Adipocyte (in vitro differentiated cells): Measurements from ENCODE around the gene RCBTB1.
A peak's percentile ranks its signal among the peaks of the same experiment; 100 is the strongest.
"Not testable (repeated sequence)": the region's sequence is repeated elsewhere in the genome, so short reads cannot be mapped to it uniquely, and the experiment has no call there.

Source experiments
- DNase-seq: peaks from one replicate; pipeline ENCODE4 v3.0.0-alpha.2; 2015; ENCODE audit warnings: low read depth
- H3K27me3 ChIP-seq: replicated peaks from 2 replicates; pipeline ENCODE4 v1.7.0; 2013; ENCODE audit warnings: mild to moderate bottlenecking, low read length, moderate library complexity; ENCODE audit not compliant: control insufficient read depth, insufficient read depth
- H3K36me3 ChIP-seq: 2 replicates; pipeline ENCODE4 v1.7.0; 2013; ENCODE audit warnings: low read length, mild to moderate bottlenecking, moderate library complexity; ENCODE audit not compliant: control insufficient read depth, insufficient read depth, severe bottlenecking
- H3K4me1 ChIP-seq: 2 replicates; pipeline ENCODE4 v1.7.0; 2013; ENCODE audit warnings: mild to moderate bottlenecking, low read length, moderate library complexity; ENCODE audit not compliant: control insufficient read depth, insufficient read depth
- H3K4me3 ChIP-seq: 2 replicates; pipeline ENCODE4 v1.7.0; 2013; ENCODE audit warnings: mild to moderate bottlenecking, low read length, moderate library complexity
- H3K9ac ChIP-seq: 2 replicates; pipeline ENCODE4 v1.7.0; 2013; ENCODE audit warnings: mild to moderate bottlenecking, low read length, moderate library complexity
- H3K9me3 ChIP-seq: 2 replicates; pipeline ENCODE4 v1.7.0; 2013; ENCODE audit warnings: mild to moderate bottlenecking, low read length, moderate library complexity; ENCODE audit not compliant: control insufficient read depth

Gene RCBTB1

GRCh38 chr13:49569993-49570689, 15.2 kb downstream of the RCBTB1 start:
- Histone ChIP-seq H3K9me3 (no peaks in the 10 kb centered on the region), H3K4me3 (no peak overlapping the region), H3K4me1 (no peaks in the 10 kb centered on the region), H3K36me3 (peaks cover 4% of the 10 kb centered on the region), H3K27me3 (no peaks in the 10 kb centered on the region), H3K9ac (no peak overlapping the region)
- DNase-seq: no peak

- H3K36me3 ChIP-seq: peaks cover 4% of the 10 kb centered on the region
- H3K27me3 ChIP-seq: no peaks in the 10 kb centered on the region
- H3K4me1 ChIP-seq: peaks cover 4% of the 10 kb centered on the region
- no peak overlapping the region for H3K4me3 ChIP-seq
- no peak for DNase-seq
- no peaks in the 10 kb centered on the region for H3K9me3 ChIP-seq
- H3K9ac ChIP-seq: no peak overlapping the region
Observed at GRCh38 chr13:49567491-49567890, 17.9 kb downstream of the RCBTB1 start.

- Histone ChIP-seq H3K9ac (no peak overlapping the region), H3K9me3 (no peaks in the 10 kb centered on the region), H3K36me3 (peaks cover 4% of the 10 kb centered on the region), H3K4me1 (peaks cover 4% of the 10 kb centered on the region), H3K27me3 (no peaks in the 10 kb centered on the region), H3K4me3 (no peak overlapping the region)
- DNase-seq: no peak
Observed at GRCh38 chr13:49566461-49566860, 18.9 kb downstream of the RCBTB1 start.

GRCh38 chr13:49565461-49565860, 19.9 kb downstream of the RCBTB1 start:
- H3K9me3 ChIP-seq, H3K36me3 ChIP-seq, H3K9ac ChIP-seq, H3K4me1 ChIP-seq, H3K4me3 ChIP-seq, DNase-seq, H3K27me3 ChIP-seq: not testable (repeated sequence)

GRCh38 chr13:49563516-49563915, 21.8 kb downstream of the RCBTB1 start:
- H3K27me3 ChIP-seq: no peaks in the 10 kb centered on the region
- H3K4me1 ChIP-seq: peaks cover 4% of the 10 kb centered on the region
- peaks cover 10% of the 10 kb centered on the region for H3K36me3 ChIP-seq
- no peak overlapping the region for H3K4me3 ChIP-seq
- H3K9ac ChIP-seq: no peak overlapping the region
- no peaks in the 10 kb centered on the region for H3K9me3 ChIP-seq
- DNase-seq: peak; percentile 66

- H3K4me1 ChIP-seq: peaks cover 4% of the 10 kb centered on the region
- no peak for DNase-seq
- peaks cover 13% of the 10 kb centered on the region for H3K36me3 ChIP-seq
- no peak overlapping the region for H3K9ac ChIP-seq
- H3K27me3 ChIP-seq: no peaks in the 10 kb centered on the region
- H3K9me3 ChIP-seq: no peaks in the 10 kb centered on the region
- no peak overlapping the region for H3K4me3 ChIP-seq
Observed at GRCh38 chr13:49561062-49561410, 24.3 kb downstream of the RCBTB1 start.

GRCh38 chr13:49560270-49561061, 24.9 kb downstream of the RCBTB1 start:
- DNase-seq: peak; percentile 37
- Histone ChIP-seq H3K9ac (no peak overlapping the region), H3K4me1 (peaks cover 4% of the 10 kb centered on the region), H3K9me3 (no peaks in the 10 kb centered on the region), H3K27me3 (no peaks in the 10 kb centered on the region), H3K4me3 (no peak overlapping the region), H3K36me3 (peaks cover 13% of the 10 kb centered on the region)

GRCh38 chr13:49559006-49559405, 26.4 kb downstream of the RCBTB1 start:
- Histone ChIP-seq H3K27me3 (no peaks in the 10 kb centered on the region), H3K4me3 (no peak overlapping the region), H3K36me3 (peaks cover 19% of the 10 kb centered on the region), H3K4me1 (peaks cover 4% of the 10 kb centered on the region), H3K9me3 (no peaks in the 10 kb centered on the region), H3K9ac (no peak overlapping the region)
- DNase-seq: no peak

- Histone ChIP-seq H3K9ac (no peak overlapping the region), H3K9me3 (no peaks in the 10 kb centered on the region), H3K4me3 (no peak overlapping the region), H3K36me3 (peaks cover 39% of the 10 kb centered on the region), H3K4me1 (no peaks in the 10 kb centered on the region), H3K27me3 (no peaks in the 10 kb centered on the region)
- DNase-seq: no peak
Observed at GRCh38 chr13:49554387-49554786, 31.0 kb downstream of the RCBTB1 start.

- Histone ChIP-seq H3K36me3 (peaks cover 36% of the 10 kb centered on the region), H3K9ac (no peak overlapping the region), H3K4me3 (no peak overlapping the region), H3K4me1 (no peaks in the 10 kb centered on the region), H3K9me3 (no peaks in the 10 kb centered on the region), H3K27me3 (no peaks in the 10 kb centered on the region)
- DNase-seq: no peak
Observed at GRCh38 chr13:49553888-49554287, 31.5 kb downstream of the RCBTB1 start.

GRCh38 chr13:49550942-49551644, 34.3 kb downstream of the RCBTB1 start:
- DNase-seq: no peak
- H3K36me3 ChIP-seq: peaks cover 45% of the 10 kb centered on the region

More at GRCh38 chr13:49550942-49551644, 34.3 kb downstream of the RCBTB1 start:
- H3K4me1 ChIP-seq: no peaks in the 10 kb centered on the region
- H3K9ac ChIP-seq: no peak overlapping the region
- H3K4me3 ChIP-seq: no peak overlapping the region
- H3K27me3 ChIP-seq: no peaks in the 10 kb centered on the region
- no peaks in the 10 kb centered on the region for H3K9me3 ChIP-seq
